HG03378 (cell line): ENCODE measurements around the gene KTN1.

Source experiments
- ATAC-seq: cut with Tn5 transposase; IDR thresholded peaks from one replicate; pipeline ENCODE4 v1.9.1; 2021; ENCODE audit warnings: mild to moderate bottlenecking, moderate library complexity; ENCODE audit not compliant: unreplicated experiment

Gene KTN1

GRCh38 chr14:55604900-55605418, 25.0 kb downstream of the KTN1 start:
- ATAC-seq, result no peak

- ATAC-seq, result no peak
Observed at GRCh38 chr14:55605793-55606192, 25.8 kb downstream of the KTN1 start.

GRCh38 chr14:55607386-55607785, 27.4 kb downstream of the KTN1 start:
- ATAC-seq, result no peak

- no peak for ATAC-seq
Observed at GRCh38 chr14:55609681-55610080, 29.7 kb downstream of the KTN1 start.

- ATAC-seq, result no peak
Observed at GRCh38 chr14:55610713-55611370, 30.8 kb downstream of the KTN1 start.

- ATAC-seq, result no peak
Observed at GRCh38 chr14:55611859-55612258, 31.9 kb downstream of the KTN1 start.

- ATAC-seq, result no peak
Observed at GRCh38 chr14:55614304-55614703, 34.3 kb downstream of the KTN1 start.

GRCh38 chr14:55620277-55620676, 40.3 kb downstream of the KTN1 start:
- ATAC-seq, result no peak

GRCh38 chr14:55620981-55621380, 41.0 kb downstream of the KTN1 start:
- ATAC-seq, result no peak

- ATAC-seq, result no peak
Observed at GRCh38 chr14:55621391-55621790, 41.4 kb downstream of the KTN1 start.

GRCh38 chr14:55624913-55625312, 44.9 kb downstream of the KTN1 start:
- no peak for ATAC-seq

- ATAC-seq, result no peak
Observed at GRCh38 chr14:55625481-55625880, 45.5 kb downstream of the KTN1 start.

GRCh38 chr14:55626131-55626530, 46.1 kb downstream of the KTN1 start:
- ATAC-seq, result no peak

GRCh38 chr14:55628426-55628825, 48.4 kb downstream of the KTN1 start:
- no peak for ATAC-seq

- no peak for ATAC-seq
Observed at GRCh38 chr14:55638665-55639064, 58.7 kb downstream of the KTN1 start.

- ATAC-seq, result no peak
Observed at GRCh38 chr14:55641290-55641689, 61.3 kb downstream of the KTN1 start.

GRCh38 chr14:55641954-55642353, 61.9 kb downstream of the KTN1 start:
- ATAC-seq, result no peak

- no peak for ATAC-seq
Observed at GRCh38 chr14:55645145-55645544, 65.1 kb downstream of the KTN1 start.

- no peak for ATAC-seq
Observed at GRCh38 chr14:55645845-55646832, 66.1 kb downstream of the KTN1 start.

- ATAC-seq, result no peak
Observed at GRCh38 chr14:55650992-55651391, 71.0 kb downstream of the KTN1 start.

- ATAC-seq, result no peak
Observed at GRCh38 chr14:55654243-55654642, 74.2 kb downstream of the KTN1 start.

- no peak for ATAC-seq
Observed at GRCh38 chr14:55661029-55661428, 81.0 kb downstream of the KTN1 start.
